ENCODE data around the gene PTF1A.

DNA sequence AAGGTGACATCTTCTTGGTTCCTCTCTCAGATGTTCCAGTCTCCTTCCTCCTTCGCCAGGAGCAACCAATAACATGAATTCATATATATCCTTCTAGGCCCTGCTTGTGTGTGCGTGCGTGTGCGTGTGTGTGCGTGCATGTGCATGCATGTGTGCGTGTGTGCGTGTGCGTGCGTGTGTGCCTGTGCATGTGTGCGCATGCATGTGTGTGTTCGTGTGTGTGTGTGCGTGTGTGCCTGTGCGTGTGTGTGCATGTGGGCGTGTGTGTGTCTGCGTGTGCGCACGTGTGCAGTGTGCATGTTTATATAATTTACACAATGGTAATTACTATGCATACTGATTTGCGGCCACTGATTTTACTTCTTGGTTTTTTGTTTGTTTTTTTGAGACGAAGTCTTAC is 43.9 kb upstream of the PTF1A start:
- TF ChIP-seq, protein P1, sequence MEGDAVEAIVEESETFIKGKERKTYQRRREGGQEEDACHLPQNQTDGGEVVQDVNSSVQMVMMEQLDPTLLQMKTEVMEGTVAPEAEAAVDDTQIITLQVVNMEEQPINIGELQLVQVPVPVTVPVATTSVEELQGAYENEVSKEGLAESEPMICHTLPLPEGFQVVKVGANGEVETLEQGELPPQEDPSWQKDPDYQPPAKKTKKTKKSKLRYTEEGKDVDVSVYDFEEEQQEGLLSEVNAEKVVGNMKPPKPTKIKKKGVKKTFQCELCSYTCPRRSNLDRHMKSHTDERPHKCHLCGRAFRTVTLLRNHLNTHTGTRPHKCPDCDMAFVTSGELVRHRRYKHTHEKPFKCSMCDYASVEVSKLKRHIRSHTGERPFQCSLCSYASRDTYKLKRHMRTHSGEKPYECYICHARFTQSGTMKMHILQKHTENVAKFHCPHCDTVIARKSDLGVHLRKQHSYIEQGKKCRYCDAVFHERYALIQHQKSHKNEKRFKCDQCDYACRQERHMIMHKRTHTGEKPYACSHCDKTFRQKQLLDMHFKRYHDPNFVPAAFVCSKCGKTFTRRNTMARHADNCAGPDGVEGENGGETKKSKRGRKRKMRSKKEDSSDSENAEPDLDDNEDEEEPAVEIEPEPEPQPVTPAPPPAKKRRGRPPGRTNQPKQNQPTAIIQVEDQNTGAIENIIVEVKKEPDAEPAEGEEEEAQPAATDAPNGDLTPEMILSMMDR (conservative IDR thresholded peaks at IDR 0.05; ENCODE audit: low read length), result no peak
- TF ChIP-seq EZH2phosphoT487 (IDR thresholded peaks at IDR 0.05; ENCODE audit: borderline replicate concordance, low read depth, low read length), result no peak
